GM18951 (cell line): ENCODE results near the gene SLC44A4.
"Not testable (repeated sequence)": the region's sequence is repeated elsewhere in the genome, so short reads cannot be mapped to it uniquely, and the experiment has no call there.

Source experiments
- POLR2A ChIP-seq: IDR thresholded peaks from 4 replicates; pipeline ENCODE4 v1.6.1; 2011; ENCODE audit warnings: mild to moderate bottlenecking; ENCODE audit not compliant: insufficient read length, insufficient read depth; ENCODE audit errors: extremely low read depth
- in situ Hi-C: fragments of 300-500 bp; cut with MboI; formaldehyde crosslinking; loops from one replicate; pipeline ENCODE4 v1.12.0; 2022; ENCODE audit warnings: low sequenced_read_pairs, mixed read lengths, inconsistent platforms; ENCODE audit not compliant: unreplicated experiment

The SLC44A4 gene

GRCh38 chr6:31862344-31863235 is 16.2 kb downstream of the SLC44A4 start, which contains the start of gene NEU1:
TSS of gene NEU1 (minus strand) at chr6:31862821. CDS start at chr6:31862776, 45 bp downstream.
- peak; percentile 99 for TF ChIP-seq POLR2A
- in situ Hi-C loops: no loop called here

GRCh38 chr6:31861919-31862343 is 16.9 kb downstream of the SLC44A4 start:
- in situ Hi-C loops: no loop called here
- TF ChIP-seq POLR2A: no peak

GRCh38 chr6:31861150-31861549 is 17.6 kb downstream of the SLC44A4 start:
- in situ Hi-C loops: no loop called here
- no peak for TF ChIP-seq POLR2A

- in situ Hi-C loops: no loop called here
- no peak for TF ChIP-seq POLR2A
Measured at GRCh38 chr6:31860349-31860748, 18.4 kb downstream of the SLC44A4 start.

- in situ Hi-C loops: no loop called here
- TF ChIP-seq POLR2A: no peak
Measured at GRCh38 chr6:31859923-31860322, 18.9 kb downstream of the SLC44A4 start.

GRCh38 chr6:31858707-31859106 is 20.1 kb downstream of the SLC44A4 start:
- TF ChIP-seq POLR2A: no peak
- in situ Hi-C loops: no loop called here

- in situ Hi-C loops: not testable (repeated sequence)
Measured at GRCh38 chr6:31857774-31858173, 21.0 kb downstream of the SLC44A4 start.

GRCh38 chr6:31851980-31852718 is 26.6 kb downstream of the SLC44A4 start:
- in situ Hi-C loops: not testable (repeated sequence)

- TF ChIP-seq POLR2A: no peak
Measured at GRCh38 chr6:31851485-31851832, 27.3 kb downstream of the SLC44A4 start.

GRCh38 chr6:31850765-31851484 is 27.9 kb downstream of the SLC44A4 start:
- in situ Hi-C loops: no loop called here
- no peak for TF ChIP-seq POLR2A

More at GRCh38 chr6:31851485-31851832, 27.3 kb downstream of the SLC44A4 start:
- in situ Hi-C loops: no loop called here

GRCh38 chr6:31847276-31847978 is 31.4 kb downstream of the SLC44A4 start:
- TF ChIP-seq POLR2A: no peak
- in situ Hi-C loops: no loop called here

GRCh38 chr6:31844507-31844906 is 34.3 kb downstream of the SLC44A4 start:
- in situ Hi-C loops: no loop called here

GRCh38 chr6:31842053-31842452 is 36.7 kb downstream of the SLC44A4 start:
- no peak for TF ChIP-seq POLR2A
- in situ Hi-C loops: no loop called here

More at GRCh38 chr6:31844507-31844906, 34.3 kb downstream of the SLC44A4 start:
- TF ChIP-seq POLR2A: no peak

- in situ Hi-C loops: not testable (repeated sequence)
Measured at GRCh38 chr6:31839779-31840126, 39.0 kb downstream of the SLC44A4 start.
